Liver (tissue), 9 donors: ENCODE results near the gene KLK1. TPM values are rescaled to one million over a fixed set of nuclear protein-coding genes. Genes with fewer than 3 reads are reported as not detected.

Source experiments
- DNase-seq: peaks from one replicate; pipeline ENCODE4 v3.0.0-alpha.2; 2017; ENCODE audit warnings: low spot score
- H3K27ac ChIP-seq, 2 donors: one replicate each; pipeline ENCODE4 v1.7.0; 2013; ENCODE audit warnings: inconsistent platforms in 2 of 2, low read length in 2 of 2, control low read depth in 1 of 2, low read depth in 1 of 2, mild to moderate bottlenecking in 1 of 2
- H3K27me3 ChIP-seq, 4 donors: one replicate each; pipeline versions ENCODE4 v1.6.1 to v1.7.0; 2013; ENCODE audit warnings: low read length in 3 of 4, inconsistent platforms in 1 of 4, mild to moderate bottlenecking in 1 of 4, moderate library complexity in 1 of 4; ENCODE audit not compliant: control insufficient read depth in 4 of 4, insufficient read depth in 4 of 4
- H3K36me3 ChIP-seq, 4 donors: one replicate each; pipeline versions ENCODE4 v1.6.1 to v1.7.0; 2013; ENCODE audit warnings: low read length in 3 of 4, mild to moderate bottlenecking in 3 of 4, low read depth in 1 of 4, moderate library complexity in 1 of 4; ENCODE audit not compliant: control insufficient read depth in 4 of 4, insufficient read depth in 3 of 4
- H3K4me1 ChIP-seq, 4 donors: one replicate each; pipeline versions ENCODE4 v1.6.1 to v1.7.0; 2013; ENCODE audit warnings: low read length in 3 of 4, mild to moderate bottlenecking in 3 of 4, moderate library complexity in 1 of 4; ENCODE audit not compliant: control insufficient read depth in 4 of 4, insufficient read depth in 4 of 4
- H3K4me3 ChIP-seq, 3 donors: one replicate each; pipeline versions ENCODE4 v1.6.1 to v1.7.0; 2013; ENCODE audit warnings: low read length in 3 of 3, control low read depth in 1 of 3, low read depth in 1 of 3, mild to moderate bottlenecking in 1 of 3
- H3K9ac ChIP-seq, 2 donors: one replicate each; pipeline ENCODE4 v1.7.0; 2013; ENCODE audit warnings: low read length in 2 of 2, mild to moderate bottlenecking in 2 of 2, moderate library complexity in 2 of 2, control low read depth in 1 of 2, low read depth in 1 of 2
- H3K9me3 ChIP-seq, 4 donors: one replicate each; pipeline versions ENCODE4 v1.6.1 to v1.7.0; 2013; ENCODE audit warnings: low read length in 3 of 4; ENCODE audit not compliant: control insufficient read depth in 4 of 4
- EGR1 ChIP-seq, 2 donors: IDR thresholded peaks; 2 replicates each; pipeline ENCODE4 v1.6.1; 2016 to 2018; ENCODE audit warnings: antibody characterized with exemption in 2 of 2, low read depth in 2 of 2
- FOXA1 ChIP-seq: IDR thresholded peaks from 2 replicates; pipeline ENCODE4 v1.6.1; 2016; ENCODE audit warnings: antibody characterized with exemption
- FOXA2 ChIP-seq: IDR thresholded peaks from 2 replicates; pipeline ENCODE4 v1.6.1; 2016; ENCODE audit warnings: antibody characterized with exemption
- GABPA ChIP-seq, 2 donors: IDR thresholded peaks in 1 of 2; conservative IDR thresholded peaks in 1 of 2; 2 replicates each; pipeline ENCODE4 v1.6.1; 2016; ENCODE audit warnings: antibody characterized with exemption in 2 of 2, mild to moderate bottlenecking in 1 of 2, moderate library complexity in 1 of 2
- HNF4A ChIP-seq, 2 donors: conservative IDR thresholded peaks; 2 replicates each; pipeline ENCODE4 v1.6.1; 2016; ENCODE audit warnings: antibody characterized with exemption in 2 of 2, mild to moderate bottlenecking in 2 of 2
- HNF4G ChIP-seq: IDR thresholded peaks from 2 replicates; pipeline ENCODE4 v1.6.1; 2016; ENCODE audit warnings: antibody characterized with exemption
- JUND ChIP-seq, 2 donors: IDR thresholded peaks; 2 replicates each; pipeline ENCODE4 v1.6.1; 2016; ENCODE audit warnings: antibody characterized with exemption in 2 of 2
- NR2F2 ChIP-seq: IDR thresholded peaks from 2 replicates; pipeline ENCODE4 v1.6.1; 2016; ENCODE audit warnings: antibody characterized with exemption
- RAD21 ChIP-seq, 2 donors: IDR thresholded peaks; 2 replicates each; pipeline ENCODE4 v1.6.1; 2016; ENCODE audit warnings: antibody characterized with exemption in 2 of 2, mild to moderate bottlenecking in 2 of 2
- RXRA ChIP-seq, 2 donors: IDR thresholded peaks; 2 replicates each; pipeline ENCODE4 v1.6.1; 2017 to 2018; ENCODE audit warnings: antibody characterized with exemption in 2 of 2, mild to moderate bottlenecking in 1 of 2
- SP1 ChIP-seq: IDR thresholded peaks from 2 replicates; pipeline ENCODE4 v1.6.1; 2018; ENCODE audit warnings: antibody characterized with exemption, mild to moderate bottlenecking
- TAF1 ChIP-seq: conservative IDR thresholded peaks from 2 replicates; pipeline ENCODE4 v1.6.1; 2016; ENCODE audit warnings: antibody characterized with exemption, mild to moderate bottlenecking
- YY1 ChIP-seq: IDR thresholded peaks from 2 replicates; pipeline ENCODE4 v1.6.1; 2016; ENCODE audit warnings: antibody characterized with exemption, mild to moderate bottlenecking
- WGBS: extraction: QIAGEN DNeasy Blood & Tissue Kit; methylation state at CpG from one replicate; pipeline ENCODE4 v1.1.7; 2013; 5-methylcytosine and 5-hydroxymethylcytosine counted together
- polyA plus RNA-seq, 2 donors: library from polyadenylated mRNA; stranded (reverse) in 1 of 2; unstranded in 1 of 2; fragments of 200-250 nt in 1 of 2; fragments of >200 nt in 1 of 2; fragmentation: Nextera tagmentation in 1 of 2; extraction: Ambion mirVana in 1 of 2; gene quantifications; one replicate each; pipeline versions ENCODE4 v1.2.1 to v1.2.3, GENCODE V29; 2013 to 2015
- total RNA-seq, 2 donors: library from RNA; depleted of rRNA; stranded (reverse); fragments of >200 nt; gene quantifications; one replicate each; pipeline ENCODE4 v1.2.3, GENCODE V29; 2014
- TF ChIP-seq, protein P1 (sequence below): fragments of 150-350 bp; IDR thresholded peaks from 2 replicates; pipeline ENCODE4 v1.5.1; 2017; ENCODE audit warnings: improper control_type of control experiment, low read depth, low read length; ENCODE audit not compliant: missing input control
- TF ChIP-seq, protein P2 (sequence below): IDR thresholded peaks from 2 replicates; pipeline ENCODE4 v1.6.1; 2016; ENCODE audit warnings: antibody characterized with exemption
- TF ChIP-seq, protein P3 (sequence below): IDR thresholded peaks from 2 replicates; pipeline ENCODE4 v1.6.1; 2016; ENCODE audit warnings: antibody characterized with exemption
- TF ChIP-seq, protein P4 (sequence below): IDR thresholded peaks from 2 replicates; pipeline ENCODE4 v1.6.1; 2016; ENCODE audit warnings: antibody characterized with exemption
- TF ChIP-seq, protein P5 (sequence below): IDR thresholded peaks from 2 replicates; pipeline ENCODE4 v1.6.1; 2016; ENCODE audit warnings: antibody characterized with exemption, mild to moderate bottlenecking
- donor health status: healthy.
- donor health status: healthy.
- donor health status: healthy.
- donor health status: healthy.
- donor health status: healthy.

KLK1 gene
- total and polyA plus RNA-seq, 4 donors: not detected

DNA sequence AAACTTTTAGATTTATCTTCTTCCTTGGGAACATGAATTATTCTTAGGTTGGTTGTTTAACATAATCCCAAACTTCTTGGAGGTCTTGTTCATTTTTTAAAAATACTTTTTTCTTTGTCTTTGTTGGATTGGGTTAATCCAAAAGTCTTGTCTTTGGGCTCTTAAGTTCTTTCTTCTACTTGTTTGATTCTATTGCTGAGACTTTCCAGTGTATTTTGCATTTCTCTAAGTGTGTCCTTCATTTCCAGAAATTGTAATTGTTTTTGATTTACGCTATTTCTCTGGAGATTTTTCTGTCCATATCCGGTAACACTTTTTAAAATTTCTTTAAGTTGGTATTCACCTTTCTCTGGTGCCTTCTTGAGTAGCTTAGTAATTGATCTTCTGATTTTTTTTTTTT lies 19.6 kb upstream of the KLK1 start:
- TF ChIP-seq TAF1 (no peak), HNF4A (conservative IDR thresholded peaks at IDR 0.05) (no peak), NR2F2 (no peak), JUND (IDR thresholded peaks at IDR 0.05) (no peak), SP1 (no peak), FOXA2 (no peak), YY1 (no peak), EGR1 (IDR thresholded peaks at IDR 0.05; ENCODE audit: low read depth in 2 of 2) (no peak), RAD21 (IDR thresholded peaks at IDR 0.05) (no peak), FOXA1 (no peak)
- TF ChIP-seq, protein P1, sequence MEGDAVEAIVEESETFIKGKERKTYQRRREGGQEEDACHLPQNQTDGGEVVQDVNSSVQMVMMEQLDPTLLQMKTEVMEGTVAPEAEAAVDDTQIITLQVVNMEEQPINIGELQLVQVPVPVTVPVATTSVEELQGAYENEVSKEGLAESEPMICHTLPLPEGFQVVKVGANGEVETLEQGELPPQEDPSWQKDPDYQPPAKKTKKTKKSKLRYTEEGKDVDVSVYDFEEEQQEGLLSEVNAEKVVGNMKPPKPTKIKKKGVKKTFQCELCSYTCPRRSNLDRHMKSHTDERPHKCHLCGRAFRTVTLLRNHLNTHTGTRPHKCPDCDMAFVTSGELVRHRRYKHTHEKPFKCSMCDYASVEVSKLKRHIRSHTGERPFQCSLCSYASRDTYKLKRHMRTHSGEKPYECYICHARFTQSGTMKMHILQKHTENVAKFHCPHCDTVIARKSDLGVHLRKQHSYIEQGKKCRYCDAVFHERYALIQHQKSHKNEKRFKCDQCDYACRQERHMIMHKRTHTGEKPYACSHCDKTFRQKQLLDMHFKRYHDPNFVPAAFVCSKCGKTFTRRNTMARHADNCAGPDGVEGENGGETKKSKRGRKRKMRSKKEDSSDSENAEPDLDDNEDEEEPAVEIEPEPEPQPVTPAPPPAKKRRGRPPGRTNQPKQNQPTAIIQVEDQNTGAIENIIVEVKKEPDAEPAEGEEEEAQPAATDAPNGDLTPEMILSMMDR: no peak
- TF ChIP-seq, protein P2, sequence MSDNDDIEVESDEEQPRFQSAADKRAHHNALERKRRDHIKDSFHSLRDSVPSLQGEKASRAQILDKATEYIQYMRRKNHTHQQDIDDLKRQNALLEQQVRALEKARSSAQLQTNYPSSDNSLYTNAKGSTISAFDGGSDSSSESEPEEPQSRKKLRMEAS: no peak
- TF ChIP-seq, protein P3, sequence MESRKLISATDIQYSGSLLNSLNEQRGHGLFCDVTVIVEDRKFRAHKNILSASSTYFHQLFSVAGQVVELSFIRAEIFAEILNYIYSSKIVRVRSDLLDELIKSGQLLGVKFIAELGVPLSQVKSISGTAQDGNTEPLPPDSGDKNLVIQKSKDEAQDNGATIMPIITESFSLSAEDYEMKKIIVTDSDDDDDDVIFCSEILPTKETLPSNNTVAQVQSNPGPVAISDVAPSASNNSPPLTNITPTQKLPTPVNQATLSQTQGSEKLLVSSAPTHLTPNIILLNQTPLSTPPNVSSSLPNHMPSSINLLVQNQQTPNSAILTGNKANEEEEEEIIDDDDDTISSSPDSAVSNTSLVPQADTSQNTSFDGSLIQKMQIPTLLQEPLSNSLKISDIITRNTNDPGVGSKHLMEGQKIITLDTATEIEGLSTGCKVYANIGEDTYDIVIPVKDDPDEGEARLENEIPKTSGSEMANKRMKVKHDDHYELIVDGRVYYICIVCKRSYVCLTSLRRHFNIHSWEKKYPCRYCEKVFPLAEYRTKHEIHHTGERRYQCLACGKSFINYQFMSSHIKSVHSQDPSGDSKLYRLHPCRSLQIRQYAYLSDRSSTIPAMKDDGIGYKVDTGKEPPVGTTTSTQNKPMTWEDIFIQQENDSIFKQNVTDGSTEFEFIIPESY: no peak
- Histone ChIP-seq H3K4me1 (no peaks in the 10 kb centered on the region), H3K9ac (no peak overlapping the region), H3K27ac (no peak overlapping the region), H3K4me3 (no peak overlapping the region), H3K9me3 (peaks cover 0 to 12% (median 2%) of the 10 kb centered on the region in 4 donors), H3K27me3 (no peaks in the 10 kb centered on the region), H3K36me3 (no peaks in the 10 kb centered on the region)
- DNase-seq: no peak
- 93% methylated on average over 2 of the region's 2 CpGs for WGBS

DNA sequence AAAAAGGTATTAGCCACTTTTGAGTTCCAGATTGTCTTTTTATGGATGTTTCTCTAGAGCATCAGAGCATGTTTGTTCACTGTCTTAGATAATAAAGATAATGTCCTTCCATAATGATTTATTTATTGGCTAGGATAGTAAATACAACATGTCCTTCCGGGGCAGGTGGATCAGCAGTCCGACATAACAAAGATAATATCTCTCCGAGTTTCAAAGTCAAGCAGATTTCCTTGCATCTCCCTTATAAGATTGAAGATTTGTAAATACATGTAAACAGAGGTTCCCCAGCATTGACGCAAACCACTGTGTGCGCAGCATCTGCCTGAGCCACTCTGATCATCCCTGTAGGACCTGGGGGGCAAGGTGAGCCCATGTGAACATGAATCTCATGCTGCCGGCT lies 18.5 kb upstream of the KLK1 start:
- no peak for DNase-seq
- Histone ChIP-seq H3K4me1 (no peaks in the 10 kb centered on the region), H3K27me3 (no peaks in the 10 kb centered on the region), H3K4me3 (no peak overlapping the region), H3K36me3 (no peaks in the 10 kb centered on the region), H3K9me3 (peaks cover 0 to 12% (median 2%) of the 10 kb centered on the region in 4 donors), H3K27ac (no peak overlapping the region), H3K9ac (no peak overlapping the region)
- 77% methylated on average over 6 of the region's 6 CpGs for WGBS
- TF ChIP-seq, protein P3: no peak
- TF ChIP-seq, protein P4, sequence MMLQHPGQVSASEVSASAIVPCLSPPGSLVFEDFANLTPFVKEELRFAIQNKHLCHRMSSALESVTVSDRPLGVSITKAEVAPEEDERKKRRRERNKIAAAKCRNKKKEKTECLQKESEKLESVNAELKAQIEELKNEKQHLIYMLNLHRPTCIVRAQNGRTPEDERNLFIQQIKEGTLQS: no peak
- TF ChIP-seq EGR1 (IDR thresholded peaks at IDR 0.05; ENCODE audit: low read depth in 2 of 2) (no peak), SP1 (no peak), FOXA2 (no peak), HNF4G (no peak), YY1 (no peak), NR2F2 (no peak), GABPA (IDR thresholded peaks at IDR 0.05 in 1 of 2, conservative IDR thresholded peaks at IDR 0.05 in 1 of 2) (no peak), FOXA1 (no peak), RXRA (IDR thresholded peaks at IDR 0.05) (no peak)
- TF ChIP-seq, protein P5, sequence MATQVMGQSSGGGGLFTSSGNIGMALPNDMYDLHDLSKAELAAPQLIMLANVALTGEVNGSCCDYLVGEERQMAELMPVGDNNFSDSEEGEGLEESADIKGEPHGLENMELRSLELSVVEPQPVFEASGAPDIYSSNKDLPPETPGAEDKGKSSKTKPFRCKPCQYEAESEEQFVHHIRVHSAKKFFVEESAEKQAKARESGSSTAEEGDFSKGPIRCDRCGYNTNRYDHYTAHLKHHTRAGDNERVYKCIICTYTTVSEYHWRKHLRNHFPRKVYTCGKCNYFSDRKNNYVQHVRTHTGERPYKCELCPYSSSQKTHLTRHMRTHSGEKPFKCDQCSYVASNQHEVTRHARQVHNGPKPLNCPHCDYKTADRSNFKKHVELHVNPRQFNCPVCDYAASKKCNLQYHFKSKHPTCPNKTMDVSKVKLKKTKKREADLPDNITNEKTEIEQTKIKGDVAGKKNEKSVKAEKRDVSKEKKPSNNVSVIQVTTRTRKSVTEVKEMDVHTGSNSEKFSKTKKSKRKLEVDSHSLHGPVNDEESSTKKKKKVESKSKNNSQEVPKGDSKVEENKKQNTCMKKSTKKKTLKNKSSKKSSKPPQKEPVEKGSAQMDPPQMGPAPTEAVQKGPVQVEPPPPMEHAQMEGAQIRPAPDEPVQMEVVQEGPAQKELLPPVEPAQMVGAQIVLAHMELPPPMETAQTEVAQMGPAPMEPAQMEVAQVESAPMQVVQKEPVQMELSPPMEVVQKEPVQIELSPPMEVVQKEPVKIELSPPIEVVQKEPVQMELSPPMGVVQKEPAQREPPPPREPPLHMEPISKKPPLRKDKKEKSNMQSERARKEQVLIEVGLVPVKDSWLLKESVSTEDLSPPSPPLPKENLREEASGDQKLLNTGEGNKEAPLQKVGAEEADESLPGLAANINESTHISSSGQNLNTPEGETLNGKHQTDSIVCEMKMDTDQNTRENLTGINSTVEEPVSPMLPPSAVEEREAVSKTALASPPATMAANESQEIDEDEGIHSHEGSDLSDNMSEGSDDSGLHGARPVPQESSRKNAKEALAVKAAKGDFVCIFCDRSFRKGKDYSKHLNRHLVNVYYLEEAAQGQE: no peak
- TF ChIP-seq, protein P2: no peak
